ENCODE data around the gene GRIN2C. TPM values are rescaled to one million over a fixed set of nuclear protein-coding genes. Genes with fewer than 3 reads are reported as not detected.

GRIN2C gene
- total RNA-seq, 1 donor from 2014 or later = 0.12 TPM

GRCh38 chr17:74830861-74831260 is 28.8 kb downstream of the GRIN2C start:
- Mint-ChIP-seq H3K36me3 (ENCODE audit: unreplicated experiment) (no peaks in the 10 kb centered on the region), H3K9me3 (ENCODE audit: unreplicated experiment) (peaks cover 4% of the 10 kb centered on the region), H3K4me1 (ENCODE audit: low read depth, unreplicated experiment) (peaks cover 7% of the 10 kb centered on the region), H3K4me3 (ENCODE audit: unreplicated experiment) (no peak overlapping the region), H3K27ac (ENCODE audit: unreplicated experiment) (no peak overlapping the region), H3K27me3 (ENCODE audit: unreplicated experiment) (peaks cover 10% of the 10 kb centered on the region)
- no peak for DNase-seq
- TF ChIP-seq CTCF (IDR thresholded peaks at IDR 0.05; ENCODE audit: partially characterized antibody, unreplicated experiment) = no peak

- peaks cover 9% of the 10 kb centered on the region for H3K4me1 Mint-ChIP-seq (ENCODE audit: low read depth, unreplicated experiment)
- H3K27ac Mint-ChIP-seq (ENCODE audit: unreplicated experiment) = no peak overlapping the region
- peaks cover 2% of the 10 kb centered on the region for H3K9me3 Mint-ChIP-seq (ENCODE audit: unreplicated experiment)
Measured at GRCh38 chr17:74827800-74828199, 31.9 kb downstream of the GRIN2C start.

GRCh38 chr17:74825952-74826719 is 33.5 kb downstream of the GRIN2C start:
- Mint-ChIP-seq H3K27me3 (ENCODE audit: unreplicated experiment) (peaks cover 5% of the 10 kb centered on the region), H3K36me3 (ENCODE audit: unreplicated experiment) (no peaks in the 10 kb centered on the region), H3K9me3 (ENCODE audit: unreplicated experiment) (peaks cover 2% of the 10 kb centered on the region), H3K4me3 (ENCODE audit: unreplicated experiment) (no peak overlapping the region), H3K4me1 (ENCODE audit: low read depth, unreplicated experiment) (peaks cover 12% of the 10 kb centered on the region), H3K27ac (ENCODE audit: unreplicated experiment) (no peak overlapping the region)
- DNase-seq = no peak
- TF ChIP-seq CTCF (IDR thresholded peaks at IDR 0.05; ENCODE audit: partially characterized antibody, unreplicated experiment) = no peak

More at GRCh38 chr17:74827800-74828199, 31.9 kb downstream of the GRIN2C start:
- peaks cover 8% of the 10 kb centered on the region for H3K27me3 Mint-ChIP-seq (ENCODE audit: unreplicated experiment)
- no peaks in the 10 kb centered on the region for H3K36me3 Mint-ChIP-seq (ENCODE audit: unreplicated experiment)
- no peak overlapping the region for H3K4me3 Mint-ChIP-seq (ENCODE audit: unreplicated experiment)
- no peak for DNase-seq
- no peak for TF ChIP-seq CTCF (IDR thresholded peaks at IDR 0.05; ENCODE audit: partially characterized antibody, unreplicated experiment)

- TF ChIP-seq CTCF (IDR thresholded peaks at IDR 0.05; ENCODE audit: partially characterized antibody, unreplicated experiment) = no peak
- H3K27ac Mint-ChIP-seq (ENCODE audit: unreplicated experiment) = no peak overlapping the region
- no peak for DNase-seq
- peaks cover 4% of the 10 kb centered on the region for H3K9me3 Mint-ChIP-seq (ENCODE audit: unreplicated experiment)
- H3K4me3 Mint-ChIP-seq (ENCODE audit: unreplicated experiment) = no peak overlapping the region
- peaks cover 12% of the 10 kb centered on the region for H3K4me1 Mint-ChIP-seq (ENCODE audit: low read depth, unreplicated experiment)
- peaks cover 3% of the 10 kb centered on the region for H3K27me3 Mint-ChIP-seq (ENCODE audit: unreplicated experiment)
- no peaks in the 10 kb centered on the region for H3K36me3 Mint-ChIP-seq (ENCODE audit: unreplicated experiment)
Measured at GRCh38 chr17:74824961-74825627, 34.6 kb downstream of the GRIN2C start.

- H3K4me3 Mint-ChIP-seq (ENCODE audit: unreplicated experiment) = no peak overlapping the region
- no peak overlapping the region for H3K27ac Mint-ChIP-seq (ENCODE audit: unreplicated experiment)
- peaks cover 5% of the 10 kb centered on the region for H3K27me3 Mint-ChIP-seq (ENCODE audit: unreplicated experiment)
- H3K9me3 Mint-ChIP-seq (ENCODE audit: unreplicated experiment) = peaks cover 6% of the 10 kb centered on the region
- no peaks in the 10 kb centered on the region for H3K36me3 Mint-ChIP-seq (ENCODE audit: unreplicated experiment)
- DNase-seq = no peak
- peaks cover 21% of the 10 kb centered on the region for H3K4me1 Mint-ChIP-seq (ENCODE audit: low read depth, unreplicated experiment)
- TF ChIP-seq CTCF (IDR thresholded peaks at IDR 0.05; ENCODE audit: partially characterized antibody, unreplicated experiment) = no peak
Measured at GRCh38 chr17:74822939-74823367, 36.7 kb downstream of the GRIN2C start.
